GOT3 (cell line): ENCODE data around the gene EPB41.
"Not testable (repeated sequence)": the region's sequence is repeated elsewhere in the genome, so short reads cannot be mapped to it uniquely, and the experiment has no call there.

Source experiments
- DNase-seq: peaks from one replicate; lab custom pipeline; 2025; ENCODE audit warnings: mixed read lengths; lab: John Stamatoyannopoulos, UW

EPB41 gene

GRCh38 chr1:28927266-28927647 lies 12.9 kb downstream of the EPB41 start:
- DNase-seq, result no peak

GRCh38 chr1:28927648-28928313 lies 13.4 kb downstream of the EPB41 start:
- DNase-seq, result no peak

- no peak for DNase-seq
These were observed 14.1 kb downstream of the EPB41 start for GRCh38 chr1:28928314-28928941.

GRCh38 chr1:28933277-28933676 lies 18.9 kb downstream of the EPB41 start:
- DNase-seq, result no peak

- no peak for DNase-seq
These were observed 19.5 kb downstream of the EPB41 start for GRCh38 chr1:28933918-28934317.

- no peak for DNase-seq
These were observed 20.3 kb downstream of the EPB41 start for GRCh38 chr1:28934676-28935075.

- DNase-seq, result no peak
These were observed 20.9 kb downstream of the EPB41 start for GRCh38 chr1:28935293-28935692.

- DNase-seq, result no peak
These were observed 21.7 kb downstream of the EPB41 start for GRCh38 chr1:28936094-28936493.

- no peak for DNase-seq
These were observed 22.2 kb downstream of the EPB41 start for GRCh38 chr1:28936528-28936927.

GRCh38 chr1:28943581-28943980 lies 29.2 kb downstream of the EPB41 start:
- DNase-seq, result not testable (repeated sequence)

- DNase-seq, result no peak
These were observed 35.6 kb downstream of the EPB41 start for GRCh38 chr1:28950006-28950405.

GRCh38 chr1:28950449-28950848 lies 36.1 kb downstream of the EPB41 start:
- DNase-seq, result no peak

- no peak for DNase-seq
These were observed 39.9 kb downstream of the EPB41 start for GRCh38 chr1:28954126-28954726.

- no peak for DNase-seq
These were observed 41.7 kb downstream of the EPB41 start for GRCh38 chr1:28956038-28956464.

GRCh38 chr1:28962114-28962831 lies 47.9 kb downstream of the EPB41 start:
- DNase-seq, result not testable (repeated sequence)

- no peak for DNase-seq
These were observed 51.0 kb downstream of the EPB41 start for GRCh38 chr1:28965271-28965870.

GRCh38 chr1:28966617-28967016 lies 52.2 kb downstream of the EPB41 start:
- DNase-seq, result no peak

- peak; percentile 31 for DNase-seq
These were observed 57.8 kb downstream of the EPB41 start for GRCh38 chr1:28971980-28972771.

GRCh38 chr1:28973596-28974421 lies 59.4 kb downstream of the EPB41 start:
- DNase-seq, result no peak

- no peak for DNase-seq
These were observed 60.1 kb downstream of the EPB41 start for GRCh38 chr1:28974432-28974831.

GRCh38 chr1:28976248-28976647 lies 61.9 kb downstream of the EPB41 start:
- DNase-seq, result no peak
